SK-N-MC (cell line): Measurements from ENCODE around the gene KAZN.
"Not testable (repeated sequence)": the region's sequence is repeated elsewhere in the genome, so short reads cannot be mapped to it uniquely, and the experiment has no call there.

ENCODE experiments used
- DNase-seq: peaks from one replicate; pipeline ENCODE4 v3.0.0-alpha.2; 2011; ENCODE audit warnings: low read depth, low spot score
- H3K27ac ChIP-seq: fragments of 200-600 bp; sonication (generic); 2 replicates; pipeline ENCODE4 v1.5.1; 2016; ENCODE audit warnings: mixed run types
- H3K36me3 ChIP-seq: fragments of 200-600 bp; sonication (generic); 2 replicates; pipeline ENCODE4 v1.6.1; 2017; ENCODE audit warnings: antibody characterized with exemption, low read length, mixed read lengths; ENCODE audit not compliant: insufficient read depth
- H3K4me3 ChIP-seq: fragments of 200-600 bp; sonication (generic); 2 replicates; pipeline ENCODE4 v1.5.1; 2016
- H3K9ac ChIP-seq: fragments of 200-600 bp; sonication (generic); 2 replicates; pipeline ENCODE4 v1.8.0; 2017; ENCODE audit warnings: mixed run types, mixed read lengths; ENCODE audit not compliant: insufficient read length
- H3K9me3 ChIP-seq: fragments of 200-600 bp; sonication (generic); 2 replicates; pipeline ENCODE4 v1.6.1; 2017; ENCODE audit warnings: low read depth, mild to moderate bottlenecking, antibody characterized with exemption, low read length, moderate library complexity, mixed read lengths
- EZH2 ChIP-seq: fragments of 200-600 bp; sonication (generic); IDR thresholded peaks from one replicate; pipeline ENCODE4 v1.6.1; 2017; ENCODE audit warnings: antibody characterized with exemption
- FOXP2 ChIP-seq: optimal IDR thresholded peaks from 2 replicates; pipeline ENCODE3; 2011; ENCODE audit warnings: mild to moderate bottlenecking, moderate library complexity; ENCODE audit not compliant: insufficient read depth; ENCODE audit errors: extremely low read length, control extremely low read depth
- POLR2AphosphoS5 ChIP-seq: IDR thresholded peaks from 2 replicates; pipeline ENCODE4 v1.6.1; 2012; ENCODE audit warnings: mild to moderate bottlenecking, low read depth, low read length, borderline replicate concordance

Gene KAZN

GRCh38 chr1:14578156-14578555 lies 20.3 kb upstream of the KAZN start:
- Histone ChIP-seq H3K36me3 (no peaks in the 10 kb centered on the region), H3K4me3 (no peak overlapping the region), H3K27ac (no peak overlapping the region), H3K9me3 (no peaks in the 10 kb centered on the region), H3K9ac (no peak overlapping the region)
- TF ChIP-seq POLR2AphosphoS5 (no peak), EZH2 (no peak), FOXP2 (no peak)
- no peak for DNase-seq

- DNase-seq, H3K9ac ChIP-seq, H3K4me3 ChIP-seq, H3K36me3 ChIP-seq, H3K27ac ChIP-seq, H3K9me3 ChIP-seq: not testable (repeated sequence)
Observed at GRCh38 chr1:14580295-14580694, 18.2 kb upstream of the KAZN start.

GRCh38 chr1:14580986-14581385 lies 17.5 kb upstream of the KAZN start:
- no peak overlapping the region for H3K4me3 ChIP-seq
- no peaks in the 10 kb centered on the region for H3K9me3 ChIP-seq
- no peak overlapping the region for H3K27ac ChIP-seq
- no peak overlapping the region for H3K9ac ChIP-seq
- TF ChIP-seq POLR2AphosphoS5 (no peak), FOXP2 (no peak), EZH2 (no peak)
- H3K36me3 ChIP-seq: no peaks in the 10 kb centered on the region
- no peak for DNase-seq

GRCh38 chr1:14583788-14584187 lies 14.7 kb upstream of the KAZN start:
- TF ChIP-seq FOXP2 (no peak), POLR2AphosphoS5 (no peak), EZH2 (no peak)

GRCh38 chr1:14585728-14586127 lies 12.8 kb upstream of the KAZN start:
- TF ChIP-seq EZH2: no peak
- TF ChIP-seq POLR2AphosphoS5: no peak
- no peak for TF ChIP-seq FOXP2
- Histone ChIP-seq H3K9me3 (no peaks in the 10 kb centered on the region), H3K9ac (no peak overlapping the region), H3K27ac (no peak overlapping the region), H3K4me3 (no peak overlapping the region), H3K36me3 (no peaks in the 10 kb centered on the region)
- DNase-seq: no peak

More at GRCh38 chr1:14583788-14584187, 14.7 kb upstream of the KAZN start:
- Histone ChIP-seq H3K9me3 (no peaks in the 10 kb centered on the region), H3K4me3 (no peak overlapping the region), H3K27ac (no peak overlapping the region), H3K36me3 (no peaks in the 10 kb centered on the region), H3K9ac (no peak overlapping the region)
- no peak for DNase-seq

GRCh38 chr1:14590411-14591180 lies 7.9 kb upstream of the KAZN start:
- H3K9me3 ChIP-seq: no peaks in the 10 kb centered on the region
- H3K4me3 ChIP-seq: no peak overlapping the region
- no peaks in the 10 kb centered on the region for H3K36me3 ChIP-seq
- H3K27ac ChIP-seq: no peak overlapping the region
- no peak for DNase-seq
- H3K9ac ChIP-seq: no peak overlapping the region
- TF ChIP-seq POLR2AphosphoS5 (no peak), FOXP2 (no peak), EZH2 (no peak)

GRCh38 chr1:14591600-14591999 lies 6.9 kb upstream of the KAZN start:
- Histone ChIP-seq H3K9me3 (no peaks in the 10 kb centered on the region), H3K27ac (no peak overlapping the region), H3K9ac (no peak overlapping the region), H3K4me3 (no peak overlapping the region), H3K36me3 (no peaks in the 10 kb centered on the region)
- DNase-seq: no peak
- TF ChIP-seq FOXP2: no peak

GRCh38 chr1:14592004-14592631 lies 6.4 kb upstream of the KAZN start:
- no peak for DNase-seq
- H3K4me3 ChIP-seq: no peak overlapping the region
- no peaks in the 10 kb centered on the region for H3K9me3 ChIP-seq
- no peak overlapping the region for H3K27ac ChIP-seq
- H3K36me3 ChIP-seq: no peaks in the 10 kb centered on the region
- no peak overlapping the region for H3K9ac ChIP-seq
- TF ChIP-seq FOXP2 (no peak), EZH2 (no peak), POLR2AphosphoS5 (no peak)

GRCh38 chr1:14593302-14593701 lies 5.2 kb upstream of the KAZN start:
- Histone ChIP-seq H3K27ac (no peak overlapping the region), H3K9me3 (no peaks in the 10 kb centered on the region), H3K9ac (no peak overlapping the region), H3K36me3 (no peaks in the 10 kb centered on the region), H3K4me3 (no peak overlapping the region)
- DNase-seq: no peak
- TF ChIP-seq POLR2AphosphoS5: no peak
- no peak for TF ChIP-seq FOXP2
- TF ChIP-seq EZH2: no peak
